HG03469 (cell line): ENCODE data around the gene TIMM23.
"Not testable (repeated sequence)": the region's sequence is repeated elsewhere in the genome, so short reads cannot be mapped to it uniquely, and the experiment has no call there.

Experiments
- ATAC-seq: cut with Tn5 transposase; IDR thresholded peaks from one replicate; pipeline ENCODE4 v1.9.1; 2021; ENCODE audit warnings: mild to moderate bottlenecking, moderate library complexity, moderate number of reproducible peaks; ENCODE audit not compliant: unreplicated experiment

Gene TIMM23

DNA sequence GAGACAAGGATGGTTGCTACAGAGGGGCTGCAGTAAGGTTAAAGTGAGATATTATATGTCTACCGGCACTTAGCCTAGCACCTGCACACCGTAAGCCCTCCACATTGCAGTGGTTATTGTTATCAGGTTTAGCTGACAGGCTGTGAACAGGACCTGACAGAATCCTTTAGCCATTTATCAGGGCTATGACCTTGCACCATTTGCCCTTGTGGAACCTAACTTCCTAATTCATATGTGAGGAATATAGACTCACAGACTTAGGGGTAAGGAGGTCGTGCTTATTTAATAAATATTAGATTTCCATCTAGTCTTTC lies 48.0 kb downstream of the TIMM23 start:
- no peak for ATAC-seq

- ATAC-seq: peak; percentile 71
These were observed 50.9 kb downstream of the TIMM23 start for GRCh38 chr10:46022978-46023702.

GRCh38 chr10:46024948-46025347 lies 52.7 kb downstream of the TIMM23 start:
- no peak for ATAC-seq

DNA sequence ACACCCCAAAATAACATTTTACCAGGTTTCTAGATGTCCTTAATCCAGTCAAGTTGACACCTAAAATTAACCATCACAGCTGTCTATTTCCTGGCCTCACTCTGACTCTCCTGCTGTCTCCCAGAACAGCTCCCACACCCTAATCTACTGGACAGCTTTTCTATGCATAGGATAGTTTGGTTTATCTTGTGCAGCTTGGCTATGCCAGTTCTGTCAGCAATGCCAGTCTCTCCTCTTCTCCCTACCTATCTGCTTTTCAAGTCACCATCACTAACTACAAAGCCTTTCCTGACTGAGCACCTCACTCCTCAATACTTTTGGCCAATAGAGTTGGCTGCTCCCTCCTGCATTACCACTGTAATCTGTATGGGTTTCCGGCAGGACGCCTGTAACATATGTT lies 53.1 kb downstream of the TIMM23 start:
- no peak for ATAC-seq

DNA sequence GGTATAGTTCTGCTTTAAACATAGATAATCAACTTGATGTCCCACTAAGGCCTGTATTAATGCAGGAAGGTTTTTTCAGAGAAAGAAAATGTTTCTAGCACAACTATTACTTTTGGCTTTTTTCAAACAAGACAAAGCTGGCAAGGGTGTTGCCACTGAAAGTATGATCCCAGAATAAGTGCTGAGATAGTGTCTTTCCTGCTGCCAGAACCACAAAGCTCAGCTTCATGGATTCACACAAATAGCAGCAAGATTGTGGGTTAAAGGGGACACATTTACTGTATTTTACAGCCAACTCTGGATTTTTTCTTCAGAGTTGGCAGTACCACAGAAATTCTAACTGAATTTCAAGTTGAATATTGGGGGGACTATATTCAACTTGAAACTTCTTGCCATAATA lies 53.8 kb downstream of the TIMM23 start:
- no peak for ATAC-seq

DNA sequence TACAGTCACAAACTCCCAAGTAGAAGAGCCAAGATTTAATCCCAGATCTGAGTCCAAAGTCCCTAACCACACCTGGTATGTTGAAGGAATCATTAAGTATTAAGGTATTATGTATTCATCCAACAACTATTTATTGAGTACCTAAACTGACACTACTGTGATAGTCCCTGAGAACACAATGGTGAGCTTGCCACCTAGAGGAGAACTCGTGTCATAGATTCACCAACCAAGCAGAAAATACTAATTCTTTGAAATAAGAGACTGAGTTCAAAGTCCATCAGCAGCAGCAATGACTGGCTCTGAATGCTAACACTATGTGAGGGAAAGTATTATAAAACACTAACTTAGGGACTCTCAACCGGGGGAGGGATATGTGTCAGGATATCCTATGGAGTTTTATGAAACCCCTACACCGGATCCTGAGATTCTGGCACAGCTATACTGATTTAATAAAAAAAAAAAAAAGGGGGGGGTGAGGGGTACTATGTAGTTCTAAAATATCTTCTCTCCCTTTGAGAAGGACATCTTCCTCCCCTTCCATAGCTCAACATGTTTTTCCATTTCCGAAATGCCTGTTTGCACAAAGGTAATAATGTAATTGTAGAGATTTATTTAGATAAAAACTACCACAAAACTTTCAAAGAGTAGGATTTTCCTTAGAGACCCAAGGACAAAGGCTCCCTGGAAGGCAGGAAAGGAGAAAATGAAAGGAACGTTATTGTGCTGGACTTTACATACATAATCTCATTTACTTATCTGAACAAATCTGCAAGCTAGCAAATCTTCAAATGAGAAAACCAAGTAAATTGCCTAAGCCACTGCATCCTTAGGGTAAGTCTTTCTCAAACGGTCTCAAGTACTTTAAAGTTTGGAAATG lies 56.5 kb downstream of the TIMM23 start:
- no peak for ATAC-seq

- no peak for ATAC-seq
These were observed 57.3 kb downstream of the TIMM23 start for GRCh38 chr10:46029461-46030030.

- peak; percentile 90 for ATAC-seq
These were observed 58.0 kb downstream of the TIMM23 start, which contains the start of gene NCOA4 for GRCh38 chr10:46030091-46030937. Gene NCOA4, minus strand, starts transcription at chr10:46030623. Its CDS starts 13,943 bp downstream, at chr10:46016680.

DNA sequence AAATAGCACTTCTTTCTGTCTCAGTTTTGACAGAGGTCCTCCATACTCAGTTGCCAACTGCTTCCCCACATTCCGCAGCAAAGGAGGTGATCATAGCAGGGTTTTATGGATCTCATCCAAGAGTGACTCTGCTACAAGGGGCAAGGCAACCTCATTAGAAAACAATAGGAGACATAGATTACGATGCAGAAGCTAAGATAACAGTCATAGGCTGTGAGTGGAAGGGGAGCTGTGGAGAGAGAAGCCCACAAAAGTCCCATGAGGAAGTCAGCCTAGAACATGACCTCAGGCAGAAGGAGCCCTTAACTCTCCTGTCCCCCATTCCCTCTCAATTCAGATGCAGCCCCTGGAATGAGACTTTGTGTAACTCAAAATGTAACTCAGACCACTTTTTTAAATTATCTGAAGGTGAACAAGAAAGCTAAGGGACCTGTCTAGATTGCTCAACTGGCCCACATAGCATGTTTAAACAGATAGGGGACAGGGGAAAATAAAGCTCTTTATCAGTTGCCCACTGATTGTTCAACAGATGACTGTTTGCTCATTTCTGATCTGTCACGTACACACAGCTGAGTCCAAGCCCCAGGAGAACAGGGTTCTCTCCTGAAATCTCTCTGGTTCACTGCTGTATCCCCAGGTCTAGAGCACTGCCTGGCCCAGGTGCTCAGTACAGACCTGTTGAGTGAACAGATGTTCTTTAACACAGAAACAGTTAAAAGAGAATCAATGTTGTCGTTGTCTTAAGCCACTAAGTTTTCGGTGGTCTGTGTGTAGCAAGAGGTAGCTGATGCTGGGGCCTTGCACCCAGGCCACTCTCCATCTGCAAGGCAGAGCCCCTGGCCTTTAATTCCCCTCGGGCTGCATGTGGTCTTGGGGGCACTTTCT lies 59.6 kb downstream of the TIMM23 start:
- no peak for ATAC-seq

DNA sequence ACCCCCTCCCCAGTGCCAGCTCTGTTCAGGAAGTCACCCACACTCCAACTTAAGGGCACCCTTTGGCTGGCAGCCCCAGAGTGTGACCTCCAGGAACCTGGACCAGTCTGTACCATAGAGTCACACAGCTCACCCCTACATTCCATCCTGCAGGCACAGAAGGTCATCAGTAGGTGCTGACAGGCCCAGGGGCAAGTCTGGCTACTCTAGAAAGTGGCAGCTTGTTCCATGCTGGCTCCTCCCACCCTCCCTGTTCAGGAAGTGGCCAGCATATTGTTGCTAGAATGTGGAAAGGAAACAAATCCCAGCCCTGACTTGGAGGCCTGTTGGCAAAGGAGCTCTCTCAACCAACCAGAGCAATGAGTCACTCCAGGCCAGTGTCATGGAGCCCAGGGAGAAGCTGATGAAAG lies 61.3 kb downstream of the TIMM23 start:
- no peak for ATAC-seq

GRCh38 chr10:46035923-46036849 lies 63.9 kb downstream of the TIMM23 start:
- no peak for ATAC-seq

- ATAC-seq: no peak
These were observed 65.0 kb downstream of the TIMM23 start for GRCh38 chr10:46037107-46037825.

- ATAC-seq: no peak
These were observed 67.7 kb downstream of the TIMM23 start for GRCh38 chr10:46040004-46040403.

DNA sequence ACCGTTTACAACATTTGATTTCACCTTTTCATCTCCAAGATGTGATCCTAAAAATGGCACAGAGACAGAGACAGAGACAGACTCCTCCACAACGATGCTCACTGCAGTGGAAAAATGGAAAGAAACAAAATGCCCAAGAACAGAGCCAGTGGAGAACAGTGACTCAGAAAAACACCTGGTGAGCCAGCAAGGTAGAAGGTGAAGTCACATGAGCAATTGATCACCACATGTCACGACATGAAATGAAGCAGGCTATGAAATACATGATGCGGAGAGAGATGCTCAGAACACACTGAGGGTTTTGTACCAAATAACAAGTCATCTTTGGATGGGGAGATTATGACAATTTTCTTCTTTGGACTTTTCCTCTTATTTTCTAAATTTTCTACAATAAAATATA lies 70.2 kb downstream of the TIMM23 start:
- ATAC-seq: no peak

DNA sequence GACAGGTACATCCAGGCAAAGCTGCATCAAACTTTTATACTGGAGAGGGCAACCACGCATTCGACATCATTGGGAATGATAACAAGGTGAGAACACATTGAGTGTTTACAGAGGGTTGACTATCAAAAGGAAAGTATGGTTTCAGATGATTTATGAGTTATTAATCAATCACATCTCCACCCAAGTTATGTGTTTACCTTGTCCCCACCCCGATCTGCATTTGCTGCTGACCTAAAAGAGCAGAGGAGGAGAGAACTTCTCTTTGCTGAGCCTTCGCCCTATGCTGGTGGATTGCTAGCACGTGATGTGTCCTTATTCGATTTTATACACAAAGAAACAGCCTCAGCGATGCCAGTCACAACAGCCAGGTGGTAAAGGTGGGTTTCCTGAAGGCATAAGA lies 74.0 kb downstream of the TIMM23 start, which contains the start of gene MSMB:
TSS of gene MSMB (minus strand) at position 9 of the 400 bp plus-strand sequence. CDS start 32 bp downstream, outside the sequence.
- ATAC-seq: no peak

DNA sequence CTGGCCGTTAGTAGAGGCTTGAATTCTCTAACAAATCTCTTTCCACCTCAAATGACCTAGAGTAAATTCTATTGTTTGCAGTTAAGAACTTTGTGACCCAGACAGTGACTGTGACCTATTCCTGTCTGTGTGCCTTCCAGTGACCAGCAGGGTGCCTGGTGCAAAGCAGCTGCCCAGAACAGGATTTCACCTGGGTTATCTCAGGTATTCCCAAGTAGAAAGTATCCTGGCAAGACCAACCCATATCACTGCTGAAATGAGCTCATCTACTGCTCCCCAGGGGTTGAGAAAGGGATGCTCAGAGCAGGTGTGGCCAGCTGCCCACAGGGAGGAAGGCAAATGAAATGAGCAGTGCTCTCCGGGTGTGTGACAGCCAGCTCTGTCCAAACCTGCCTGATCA lies 75.9 kb downstream of the TIMM23 start:
- ATAC-seq: no peak

GRCh38 chr10:46049497-46049831 lies 77.2 kb downstream of the TIMM23 start:
- ATAC-seq: not testable (repeated sequence)

- ATAC-seq: no peak
These were observed 78.8 kb downstream of the TIMM23 start for GRCh38 chr10:46050941-46051623.
